Fibroblast of skin of right biceps (primary cell): ENCODE data around the gene JMJD1C.
"Not testable (repeated sequence)": the region's sequence is repeated elsewhere in the genome, so short reads cannot be mapped to it uniquely, and the experiment has no call there.

ENCODE experiments used
- DNase-seq: peaks from one replicate; pipeline ENCODE4 v3.0.0-alpha.2; 2013

Gene JMJD1C

DNA sequence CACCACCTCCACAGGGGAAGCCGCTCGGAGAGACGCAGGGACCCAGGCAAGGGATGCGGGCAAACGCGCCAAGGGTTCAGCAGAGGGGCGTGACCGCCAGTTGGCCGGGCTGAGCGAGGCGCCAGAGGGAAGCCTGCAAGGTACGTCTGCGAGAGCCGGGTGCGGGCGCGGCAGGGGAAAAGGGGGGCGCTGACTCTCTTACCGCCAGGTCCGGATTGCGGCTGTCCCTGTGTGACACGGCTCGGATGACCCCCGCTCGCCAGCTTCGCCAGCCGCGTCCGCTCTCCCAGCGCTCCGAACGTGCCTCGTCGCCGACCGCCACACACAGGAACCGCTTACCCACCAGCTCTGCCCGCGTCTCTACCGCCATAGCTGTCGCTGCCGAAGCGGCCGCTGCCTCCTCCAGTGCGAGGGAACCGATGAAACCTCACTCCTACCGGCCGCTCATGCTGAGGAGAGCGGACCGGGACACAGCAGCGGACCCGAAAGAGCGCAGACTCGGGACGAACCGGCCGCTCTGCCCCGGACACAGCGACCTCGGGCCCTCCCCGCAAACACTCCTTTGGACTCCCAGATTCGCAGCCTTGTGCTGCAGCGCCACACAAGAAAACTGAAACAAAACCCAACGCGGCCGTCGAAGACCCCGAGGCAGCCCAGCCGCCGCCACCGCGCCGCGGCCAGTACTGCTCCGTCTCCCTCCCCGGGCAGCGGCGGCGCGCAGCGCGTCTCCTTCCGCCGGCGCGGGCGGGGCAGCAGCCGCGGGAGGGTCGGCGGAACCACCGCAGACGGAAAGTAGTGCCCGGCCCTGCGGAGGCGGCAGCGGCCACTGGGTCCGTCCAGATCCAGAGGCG lies at the start of gene JMJD1C:
TSS of gene JMJD1C (minus strand) at position 685 of the 851 bp plus-strand sequence. CDS start at position 370, 315 bp downstream.
- peak; percentile 90 for DNase-seq

DNA sequence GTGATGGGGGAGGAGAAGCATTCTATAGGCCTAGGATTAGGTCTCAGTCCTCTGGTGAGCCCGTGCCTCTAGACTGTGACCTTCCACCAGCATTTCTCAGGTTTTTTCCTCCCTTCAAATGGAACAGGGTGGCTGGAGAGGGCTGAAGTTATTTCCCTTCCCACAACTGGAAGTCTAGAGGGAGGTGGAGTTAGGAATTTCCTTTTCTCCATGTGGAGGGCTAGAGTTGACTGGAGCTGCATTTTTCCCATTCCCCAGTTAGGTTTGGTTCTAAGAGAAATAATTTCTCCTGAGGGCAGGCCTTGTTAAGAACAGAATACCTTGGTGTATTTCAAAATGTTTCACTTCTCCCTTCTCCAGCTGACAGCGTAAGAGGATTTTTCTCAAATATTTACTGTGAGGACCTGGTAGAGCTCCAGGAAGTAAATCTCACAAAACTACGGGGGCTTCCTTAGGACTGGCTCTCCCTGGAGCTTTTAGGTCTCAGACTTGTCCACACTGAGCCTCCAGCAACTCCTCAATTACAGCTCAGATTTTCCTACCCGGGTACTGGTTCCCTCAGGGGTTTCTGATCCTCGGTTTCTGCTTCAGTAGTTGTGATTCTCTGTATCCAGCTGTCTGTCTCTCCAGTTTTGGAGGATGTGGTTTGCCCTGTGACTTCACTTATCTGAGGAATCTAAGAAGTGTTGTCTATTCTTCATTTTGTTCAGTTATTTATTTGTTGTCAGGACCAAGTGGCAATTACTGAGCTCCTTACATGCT lies 49.4 kb upstream of the JMJD1C start:
- peak; percentile 64 for DNase-seq

GRCh38 chr10:63506554-63506953 lies 40.8 kb upstream of the JMJD1C start:
- no peak for DNase-seq

- DNase-seq: no peak
Measured at GRCh38 chr10:63505562-63505961, 39.8 kb upstream of the JMJD1C start.

DNA sequence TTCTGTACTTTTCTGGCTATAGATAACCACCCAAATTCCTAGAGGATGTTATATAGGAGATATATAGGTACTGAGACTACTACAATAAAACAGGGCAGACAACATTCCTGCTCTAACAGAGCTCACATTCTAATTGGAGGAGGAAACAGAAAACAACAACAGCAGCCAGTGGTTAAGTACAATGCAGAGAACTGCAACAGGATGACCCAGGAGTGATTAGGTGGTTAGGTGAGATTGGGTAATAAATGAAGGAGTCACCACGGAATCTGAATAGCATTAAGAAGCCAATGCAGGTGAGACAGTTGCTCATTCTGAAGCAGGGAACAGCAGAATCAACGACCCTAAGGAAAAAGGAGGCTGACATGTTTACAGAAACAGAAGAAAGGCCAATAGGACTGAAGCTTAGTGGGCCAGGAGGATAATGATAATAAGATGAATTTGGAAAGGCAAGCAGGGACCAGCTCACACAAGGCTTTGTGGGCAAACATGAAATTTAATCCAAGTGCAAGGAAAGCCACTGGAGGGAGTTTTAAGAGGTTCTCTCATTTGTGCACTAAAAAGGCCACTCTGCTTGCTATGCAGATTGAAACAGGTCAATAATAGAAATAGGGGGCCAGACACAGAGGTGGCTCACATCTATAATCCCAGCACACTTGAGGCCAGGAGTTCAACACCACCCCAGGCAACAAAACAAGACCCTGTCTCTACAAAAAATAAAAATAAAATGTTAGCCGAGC lies 38.5 kb upstream of the JMJD1C start:
- no peak for DNase-seq

DNA sequence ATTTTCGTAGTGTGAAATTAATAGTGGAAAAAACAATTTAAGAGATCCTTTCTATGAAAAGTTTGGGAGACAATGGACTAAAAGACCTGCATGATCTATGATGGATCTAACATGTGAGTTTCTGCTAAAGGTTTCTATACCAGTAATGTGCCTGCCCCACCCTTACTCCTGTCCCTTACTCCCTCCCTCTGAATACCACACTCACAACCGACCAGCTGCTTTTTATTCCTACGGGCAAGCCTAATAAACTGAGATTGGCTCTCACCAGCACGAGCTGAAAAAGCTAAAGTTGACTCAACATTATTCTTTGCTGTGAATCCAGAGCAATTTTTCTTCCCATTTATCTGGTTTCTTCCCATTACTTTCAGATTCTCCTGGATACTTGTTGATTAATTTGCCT lies 37.6 kb upstream of the JMJD1C start:
- DNase-seq: no peak

- DNase-seq: no peak
Measured at GRCh38 chr10:63502832-63503231, 37.1 kb upstream of the JMJD1C start.

GRCh38 chr10:63501954-63502353 lies 36.2 kb upstream of the JMJD1C start:
- no peak for DNase-seq

- DNase-seq: not testable (repeated sequence)
Measured at GRCh38 chr10:63500551-63500950, 34.8 kb upstream of the JMJD1C start.

GRCh38 chr10:63498665-63499064 lies 32.9 kb upstream of the JMJD1C start:
- no peak for DNase-seq

DNA sequence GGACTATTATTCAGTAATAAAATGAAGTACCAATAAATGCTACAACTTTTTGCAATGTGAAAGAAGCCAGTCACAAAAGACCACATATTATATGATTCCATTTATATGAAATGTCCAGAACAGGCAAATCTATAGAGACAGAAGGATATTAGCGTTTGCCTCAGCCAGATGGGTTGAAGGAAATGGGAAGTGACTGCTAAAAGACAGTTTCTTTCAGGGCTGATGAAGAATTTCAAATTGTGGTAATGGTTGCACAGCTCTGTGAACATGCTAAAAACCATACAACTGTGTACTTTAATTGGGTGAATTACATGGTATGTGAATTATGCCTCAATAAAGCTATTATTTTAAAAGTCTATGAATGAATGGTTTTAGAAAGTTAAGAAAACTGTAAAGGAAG lies 31.5 kb upstream of the JMJD1C start:
- no peak for DNase-seq

GRCh38 chr10:63496561-63496960 lies 30.8 kb upstream of the JMJD1C start:
- DNase-seq: no peak

DNA sequence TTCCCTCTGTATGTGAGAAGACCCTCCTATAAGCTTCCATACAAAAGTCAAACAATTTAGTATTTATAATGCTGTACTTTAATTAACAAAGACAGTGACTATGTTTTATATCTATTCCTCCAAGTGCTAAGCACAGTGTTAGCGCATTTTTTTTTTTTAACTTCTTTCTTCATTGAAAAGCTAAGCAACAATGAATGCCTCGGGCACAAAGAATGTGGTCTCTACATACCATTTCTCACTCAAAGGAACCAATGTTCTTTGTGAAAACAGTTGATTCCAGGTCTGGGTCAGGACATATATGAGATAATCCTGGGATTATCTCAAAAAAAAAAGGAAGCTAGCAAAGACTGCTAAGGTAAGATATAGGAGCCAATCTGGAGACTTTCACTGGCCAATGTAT lies 29.2 kb upstream of the JMJD1C start:
- DNase-seq: peak; percentile 38

DNA sequence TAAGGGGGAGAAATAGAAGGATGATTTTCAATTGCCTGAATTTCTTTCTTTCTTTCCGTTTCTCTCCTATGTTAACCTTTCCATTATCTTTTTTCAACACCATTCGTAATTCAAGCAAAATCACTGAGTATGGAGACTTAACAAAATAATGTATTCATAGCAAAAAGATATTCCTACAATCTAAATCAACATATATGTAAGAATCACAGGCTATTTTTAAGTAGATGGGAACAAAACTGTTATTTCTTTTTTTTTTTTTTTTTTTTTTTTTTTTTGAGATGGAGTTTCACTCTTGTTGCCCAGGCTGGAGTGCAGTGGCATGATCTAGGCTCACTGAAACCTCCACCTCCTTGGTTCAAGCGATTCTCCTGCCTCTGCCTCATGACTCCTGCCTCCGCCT lies 27.2 kb upstream of the JMJD1C start:
- no peak for DNase-seq

DNA sequence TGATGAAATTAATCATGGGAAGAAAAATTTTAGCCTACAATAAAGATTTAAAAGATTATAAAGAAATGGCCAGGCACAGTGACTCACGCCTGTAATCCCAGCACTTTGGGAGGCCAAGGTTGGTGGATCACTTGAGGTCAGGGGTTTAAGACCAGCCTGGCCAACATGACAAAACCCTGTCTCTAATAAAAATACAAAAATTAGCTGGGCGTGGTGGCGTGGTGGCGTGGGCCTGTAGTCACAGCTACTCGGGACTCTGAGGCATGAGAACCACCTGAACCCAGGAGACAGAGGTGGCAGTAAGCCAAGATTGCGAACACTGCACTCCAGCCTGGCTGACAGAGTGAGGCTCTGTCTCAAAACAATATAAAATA lies 26.5 kb upstream of the JMJD1C start:
- DNase-seq: not testable (repeated sequence)

DNA sequence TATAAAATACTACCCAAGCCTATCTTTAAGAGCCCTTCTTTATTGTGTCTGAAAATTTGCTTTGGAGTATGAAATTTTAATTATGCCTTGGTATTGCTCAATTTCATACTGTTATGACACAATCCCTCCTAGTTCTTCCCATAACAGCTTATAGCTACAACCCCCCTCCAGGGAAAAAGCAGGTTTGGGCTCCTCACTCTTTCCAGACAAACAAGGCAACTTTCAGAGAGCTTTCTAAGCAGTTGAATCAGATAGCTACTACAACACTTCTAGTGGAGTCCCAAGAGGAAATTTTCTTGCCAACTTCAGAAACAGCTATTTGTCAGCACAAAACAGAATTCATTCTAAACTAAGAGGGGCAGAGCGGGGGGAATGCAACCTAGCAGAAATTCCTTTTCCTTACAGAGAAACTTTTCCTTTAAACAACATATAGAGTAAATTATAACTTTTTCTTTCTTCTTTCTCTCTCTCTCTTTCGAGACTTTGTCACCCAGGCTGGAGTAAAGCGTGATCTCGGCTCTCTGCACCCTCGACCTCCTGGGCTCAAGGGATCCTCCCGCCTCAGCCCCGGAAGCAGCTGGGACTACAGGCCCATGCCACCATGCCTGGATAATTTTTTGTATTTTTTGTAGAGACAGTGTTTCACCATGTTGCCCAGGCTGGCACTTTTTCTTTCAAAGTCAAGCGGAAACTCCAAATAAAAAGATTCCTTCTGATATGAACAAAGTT lies 26.0 kb upstream of the JMJD1C start:
- DNase-seq: peak; percentile 89

DNA sequence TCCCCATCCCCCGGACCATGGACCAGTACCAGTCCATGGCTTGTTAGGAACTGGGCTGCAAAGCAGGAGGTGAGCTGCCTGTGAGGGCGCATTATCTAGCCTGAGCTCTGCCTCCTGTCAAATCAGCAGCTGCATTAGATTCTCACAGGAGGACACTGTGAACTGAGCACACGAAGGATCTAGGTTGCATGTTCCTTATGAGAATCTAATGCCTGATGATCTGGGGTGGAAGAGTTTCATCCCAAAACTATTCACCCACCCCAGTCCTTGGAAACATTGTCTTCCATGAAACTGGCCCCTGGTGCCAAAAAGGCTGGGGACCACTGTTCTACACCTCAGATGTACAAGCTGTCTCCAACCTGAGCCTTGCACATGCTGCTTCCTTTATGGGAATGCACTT lies 24.1 kb upstream of the JMJD1C start:
- no peak for DNase-seq

DNA sequence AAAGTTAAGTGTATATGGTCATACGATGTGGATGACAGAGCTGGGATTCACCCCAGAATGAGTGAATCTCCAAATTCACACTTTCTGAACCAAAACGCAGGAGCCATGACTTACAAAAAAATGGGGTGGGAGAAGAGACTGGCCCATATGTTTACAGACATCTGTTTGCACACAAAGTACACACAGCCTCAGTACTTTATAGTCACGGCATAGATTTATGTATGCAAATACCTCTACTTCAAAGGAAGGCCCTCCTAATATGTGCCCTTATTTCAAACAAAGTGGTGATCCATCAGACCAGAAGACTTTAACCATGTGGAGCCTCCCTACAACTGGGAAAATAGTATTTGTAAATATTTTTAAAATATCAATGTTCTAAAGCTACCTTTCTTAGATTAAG lies 22.2 kb upstream of the JMJD1C start:
- DNase-seq: no peak

DNA sequence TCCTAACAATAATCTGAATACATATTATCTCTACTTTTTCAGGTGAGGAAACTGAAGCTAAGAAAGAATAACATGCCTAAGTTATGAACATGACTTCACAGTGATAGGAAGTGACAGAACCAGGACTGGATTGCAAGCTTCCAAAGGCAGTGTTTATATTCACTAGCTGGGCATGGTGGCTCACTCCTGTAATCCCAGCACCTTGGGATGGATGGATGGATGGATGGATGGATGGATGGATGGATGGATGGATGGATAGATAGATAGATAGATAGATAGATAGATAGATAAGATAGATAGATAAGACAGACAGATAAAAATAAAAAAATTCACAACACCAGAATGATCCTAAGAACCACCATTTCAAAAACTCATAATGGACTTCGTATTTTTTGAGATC lies 18.2 kb upstream of the JMJD1C start:
- DNase-seq: no peak

GRCh38 chr10:63481815-63482421 lies 16.1 kb upstream of the JMJD1C start:
- no peak for DNase-seq

- DNase-seq: no peak
Measured at GRCh38 chr10:63480237-63480636, 14.5 kb upstream of the JMJD1C start.

GRCh38 chr10:63478564-63478963 lies 12.8 kb upstream of the JMJD1C start:
- no peak for DNase-seq
